GM19035 (cell line): ENCODE data around the gene ZNF576.
"Not testable (repeated sequence)": the region's sequence is repeated elsewhere in the genome, so short reads cannot be mapped to it uniquely, and the experiment has no call there.

Experiments
- ATAC-seq: cut with Tn5 transposase; IDR thresholded peaks from one replicate; pipeline ENCODE4 v1.9.1; 2021; ENCODE audit not compliant: unreplicated experiment

ZNF576 gene

GRCh38 chr19:43598445-43599240, 2.2 kb downstream of the ZNF576 start:
- ATAC-seq: no peak

DNA sequence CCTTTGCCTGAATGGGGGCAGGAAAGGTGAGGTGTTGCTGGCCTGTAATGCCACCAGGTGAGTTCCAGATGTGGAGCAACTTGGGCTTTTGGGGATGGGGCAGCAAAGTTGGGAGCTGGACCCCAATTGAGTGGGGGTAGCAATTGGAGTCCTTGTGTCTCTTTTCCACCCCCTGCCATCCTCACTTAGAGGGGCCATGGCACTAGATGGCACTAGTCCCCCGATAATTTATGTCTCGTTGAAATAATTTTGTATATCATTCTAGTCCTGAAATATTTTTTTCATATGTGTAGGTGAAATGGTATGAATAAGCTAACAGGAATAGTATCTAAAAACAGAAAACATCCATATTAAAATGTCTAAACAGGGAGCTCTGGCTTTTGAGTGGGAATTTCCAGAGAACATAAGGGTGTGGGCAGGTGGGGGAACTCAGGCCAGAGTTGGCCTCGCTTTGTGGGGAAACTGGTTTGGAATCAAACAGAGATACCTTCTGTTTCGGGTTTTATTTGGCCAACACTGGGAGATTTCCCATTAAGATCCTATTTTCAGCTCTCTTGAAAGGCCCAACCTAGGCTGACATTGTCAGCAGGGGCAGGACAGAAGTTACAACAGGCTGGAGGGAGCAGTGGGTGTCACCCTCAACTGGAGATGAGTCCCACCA, 3.4 kb downstream of the ZNF576 start:
- no peak for ATAC-seq

DNA sequence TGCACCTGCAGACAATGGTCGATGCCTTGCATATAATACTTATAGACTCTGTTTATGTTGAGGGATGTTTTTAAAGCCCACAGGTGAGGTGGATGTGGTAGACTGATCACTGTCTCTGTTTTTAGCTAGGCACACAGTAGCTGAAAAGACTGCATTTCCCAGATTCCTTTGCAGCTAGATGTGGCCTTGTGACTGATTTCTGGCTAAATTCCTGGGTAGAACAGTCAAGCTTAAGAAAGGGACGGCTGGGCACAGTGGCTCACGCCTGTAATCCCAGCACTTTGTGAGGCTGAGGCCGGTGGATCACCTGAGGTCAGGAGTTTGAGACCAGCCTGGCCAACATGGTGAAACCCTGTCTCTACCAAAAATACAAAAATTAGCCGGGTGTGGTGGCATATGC, 3.9 kb downstream of the ZNF576 start:
- ATAC-seq: not testable (repeated sequence)

DNA sequence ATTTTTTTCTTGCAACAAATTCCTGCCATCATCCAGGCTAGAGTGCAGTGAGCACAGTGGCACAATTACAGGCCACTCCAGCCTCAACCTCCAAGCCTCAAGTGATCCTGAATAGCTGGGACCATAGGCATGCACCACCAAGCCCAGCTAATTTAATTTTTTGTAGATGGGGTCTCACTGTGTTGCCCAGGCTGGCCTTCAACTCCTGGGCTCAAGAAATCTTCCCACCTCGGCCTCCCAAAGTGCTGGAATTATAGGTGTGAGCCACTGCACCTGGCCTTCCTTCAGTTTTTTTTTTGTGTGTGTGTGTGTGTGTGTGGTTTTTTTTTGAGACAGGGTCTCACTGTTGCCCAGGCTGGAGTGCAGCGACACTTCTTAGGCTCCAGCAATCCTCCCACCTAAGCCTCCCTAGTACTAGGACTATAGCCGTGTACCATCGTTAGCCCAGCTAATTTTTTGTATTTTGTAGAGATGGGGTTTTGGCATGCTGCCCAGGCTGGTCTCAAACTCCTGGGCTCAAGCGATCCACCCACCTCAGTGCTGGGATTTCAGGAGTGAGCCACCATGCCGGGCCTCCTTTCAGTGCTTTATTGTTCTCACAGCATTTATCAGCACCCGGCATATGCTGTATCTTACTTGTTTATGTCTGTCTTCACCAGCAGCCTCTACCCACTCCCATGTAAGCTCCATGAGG, 9.6 kb downstream of the ZNF576 start:
- no peak for ATAC-seq

- no peak for ATAC-seq
These were observed 10.3 kb downstream of the ZNF576 start for GRCh38 chr19:43606569-43607229.

GRCh38 chr19:43607238-43608205, 11.1 kb downstream of the ZNF576 start:
- ATAC-seq: no peak

- no peak for ATAC-seq
These were observed 13.5 kb downstream of the ZNF576 start for GRCh38 chr19:43609872-43610271.

GRCh38 chr19:43610493-43610892, 14.1 kb downstream of the ZNF576 start:
- ATAC-seq: no peak

DNA sequence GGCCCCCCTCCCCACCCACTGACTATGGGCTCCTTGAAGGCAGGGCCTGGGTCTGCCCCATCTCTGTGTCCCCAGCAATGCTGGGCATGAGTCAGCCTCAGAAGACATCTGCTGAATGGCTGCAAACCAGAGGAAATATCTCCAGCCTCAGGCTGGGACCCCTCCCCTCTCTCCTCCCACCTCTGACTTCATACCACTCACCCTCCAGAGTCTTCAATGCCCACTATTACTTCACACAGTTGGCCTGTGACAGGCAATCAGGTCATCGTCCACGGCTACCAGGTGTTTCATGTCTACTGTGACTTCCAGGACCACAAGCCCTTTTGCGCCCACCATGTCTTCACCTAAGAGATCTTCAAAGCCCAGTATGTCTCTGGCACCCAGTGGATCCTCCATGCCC, 15.4 kb downstream of the ZNF576 start, which contains the start of gene SRRM5:
TSS of gene SRRM5 (plus strand) at position 301 of the 400 bp plus-strand sequence. CDS start at position 335, 34 bp downstream.
- no peak for ATAC-seq

DNA sequence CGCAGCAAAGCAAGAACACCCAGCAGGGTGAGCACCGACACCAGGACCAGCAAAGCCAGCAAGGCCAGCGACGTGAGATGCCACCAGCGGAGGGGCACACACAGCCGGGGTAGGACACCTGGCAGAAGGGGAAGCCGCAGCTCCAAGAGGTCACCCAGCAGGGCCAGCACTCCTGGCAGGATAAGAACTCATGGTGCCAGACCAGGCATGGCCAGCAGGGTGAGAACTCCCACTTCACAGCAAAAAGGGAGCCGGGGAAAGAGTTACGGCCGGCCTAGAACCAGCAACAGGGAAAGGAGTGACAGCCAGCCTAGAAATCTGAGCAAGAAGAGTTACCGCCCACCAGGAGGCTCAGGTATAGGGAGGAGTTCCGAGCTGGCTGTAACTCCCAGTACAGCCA, 16.0 kb downstream of the ZNF576 start:
- ATAC-seq: no peak

GRCh38 chr19:43616306-43616705, 19.9 kb downstream of the ZNF576 start:
- no peak for ATAC-seq

- no peak for ATAC-seq
These were observed 20.6 kb downstream of the ZNF576 start for GRCh38 chr19:43616954-43617353.

- ATAC-seq: peak; percentile 14
These were observed 22.5 kb downstream of the ZNF576 start for GRCh38 chr19:43618921-43619261.

- ATAC-seq: peak; percentile 74
These were observed 23.1 kb downstream of the ZNF576 start, which contains the start of gene ZNF428 for GRCh38 chr19:43619262-43620060. TSS of gene ZNF428 (minus strand) at chr19:43619629. CDS start at chr19:43614304, 5,325 bp downstream.

GRCh38 chr19:43620061-43621001, 23.9 kb downstream of the ZNF576 start:
- ATAC-seq: no peak

DNA sequence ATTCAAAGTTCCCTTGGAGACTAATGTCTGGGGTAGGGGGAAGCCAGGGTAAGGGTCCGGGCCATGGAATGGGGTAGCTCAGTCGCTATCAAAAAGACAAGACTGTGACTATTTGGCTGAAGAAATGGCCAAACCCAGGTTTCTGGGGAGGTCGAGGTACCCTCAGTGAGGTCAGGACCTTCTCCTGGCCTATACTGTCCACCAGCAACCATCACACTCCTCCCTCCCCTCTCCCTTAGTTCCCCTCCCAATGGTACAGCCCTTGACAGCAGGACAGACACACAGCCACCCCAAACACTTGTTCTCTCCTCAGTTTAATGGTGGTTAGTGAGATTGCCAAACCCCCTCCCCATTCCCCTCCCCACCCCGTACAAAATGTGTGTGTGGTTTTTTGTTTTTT, 25.7 kb downstream of the ZNF576 start:
- ATAC-seq: no peak

DNA sequence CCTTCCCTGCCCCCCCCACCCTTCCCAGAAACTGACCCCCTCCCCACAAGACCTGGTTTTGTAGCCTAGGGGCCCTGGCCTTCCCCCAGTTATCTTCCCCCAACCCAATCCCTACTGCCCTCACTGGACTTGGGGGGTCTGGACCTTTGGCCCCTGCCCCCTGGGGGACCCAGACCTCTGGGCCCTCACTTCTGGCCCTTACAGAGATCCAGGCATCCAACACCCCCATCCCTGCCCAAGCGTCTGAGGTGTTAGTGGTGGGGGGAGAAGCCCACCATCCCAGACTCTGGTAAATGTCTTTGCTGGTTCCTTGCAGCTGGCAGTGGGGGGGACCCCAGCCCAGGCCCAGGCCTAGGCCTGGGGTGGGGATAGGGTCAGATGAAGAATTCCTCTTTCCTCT, 26.6 kb downstream of the ZNF576 start:
- no peak for ATAC-seq
